Measurements from ENCODE around the gene CYP2D6.
"Not testable (repeated sequence)": the region's sequence is repeated elsewhere in the genome, so short reads cannot be mapped to it uniquely, and the experiment has no call there.

CYP2D6 gene

DNA sequence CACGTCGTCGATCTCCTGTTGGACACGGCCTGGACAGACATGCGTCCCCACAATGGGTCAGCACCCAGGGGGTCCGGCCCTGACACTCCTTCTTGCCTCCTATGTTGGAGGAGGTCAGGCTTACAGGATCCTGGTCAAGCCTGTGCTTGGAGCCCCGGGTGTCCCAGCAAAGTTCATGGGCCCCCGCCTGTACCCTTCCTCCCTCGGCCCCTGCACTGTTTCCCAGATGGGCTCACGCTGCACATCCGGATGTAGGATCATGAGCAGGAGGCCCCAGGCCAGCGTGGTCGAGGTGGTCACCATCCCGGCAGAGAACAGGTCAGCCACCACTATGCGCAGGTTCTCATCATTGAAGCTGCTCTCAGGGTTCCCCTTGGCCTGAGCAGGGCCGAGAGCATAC is 3.0 kb downstream of the CYP2D6 start:
- Histone ChIP-seq H3K4me1 (ENCODE audit: insufficient read depth, insufficient read length) (no peaks in the 10 kb centered on the region), H3K4me3 (ENCODE audit: insufficient read length, low read depth) (no peak overlapping the region), H3K27me3 (ENCODE audit: insufficient read depth, insufficient read length) (no peaks in the 10 kb centered on the region), H3K9me3 (ENCODE audit: insufficient read depth, low read length) (no peaks in the 10 kb centered on the region), H3K36me3 (ENCODE audit: insufficient read depth, insufficient read length, low read length) (no peaks in the 10 kb centered on the region), H3K9ac (ENCODE audit: insufficient read length, low read depth) (no peak overlapping the region)
- TF ChIP-seq SUZ12 (IDR thresholded peaks at IDR 0.05; ENCODE audit: extremely low read depth, insufficient read depth, insufficient read length): no peak
- DNase-seq (ENCODE audit: low read depth, low spot score): no peak

DNA sequence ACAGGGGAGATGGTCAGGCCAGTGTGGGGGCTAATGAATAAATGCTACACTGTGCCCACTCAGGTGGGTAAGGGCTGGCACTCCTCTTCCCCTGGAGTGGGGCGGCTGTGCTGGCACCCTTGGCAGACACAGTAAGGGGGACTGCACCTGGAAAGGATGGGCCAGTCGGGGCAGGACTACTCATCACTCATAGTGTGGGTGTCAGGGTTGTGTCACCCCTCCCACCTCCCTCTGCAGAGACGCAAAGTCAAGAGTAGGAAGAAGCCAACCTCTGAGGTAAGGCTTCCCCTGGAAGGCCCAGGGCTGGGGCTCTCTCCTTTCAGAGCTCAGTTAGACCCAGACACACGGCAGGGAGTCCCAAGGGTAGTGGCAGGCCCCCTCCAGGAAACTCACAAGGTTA is 7.1 kb downstream of the CYP2D6 start:
- not testable (repeated sequence) for H3K9ac ChIP-seq (ENCODE audit: insufficient read length, low read depth); H3K9me3 ChIP-seq (ENCODE audit: insufficient read depth, low read length); H3K27me3 ChIP-seq (ENCODE audit: insufficient read depth, insufficient read length); H3K4me1 ChIP-seq (ENCODE audit: insufficient read depth, insufficient read length); DNase-seq (ENCODE audit: low read depth, low spot score); H3K36me3 ChIP-seq (ENCODE audit: insufficient read depth, insufficient read length, low read length); H3K4me3 ChIP-seq (ENCODE audit: insufficient read length, low read depth)

DNA sequence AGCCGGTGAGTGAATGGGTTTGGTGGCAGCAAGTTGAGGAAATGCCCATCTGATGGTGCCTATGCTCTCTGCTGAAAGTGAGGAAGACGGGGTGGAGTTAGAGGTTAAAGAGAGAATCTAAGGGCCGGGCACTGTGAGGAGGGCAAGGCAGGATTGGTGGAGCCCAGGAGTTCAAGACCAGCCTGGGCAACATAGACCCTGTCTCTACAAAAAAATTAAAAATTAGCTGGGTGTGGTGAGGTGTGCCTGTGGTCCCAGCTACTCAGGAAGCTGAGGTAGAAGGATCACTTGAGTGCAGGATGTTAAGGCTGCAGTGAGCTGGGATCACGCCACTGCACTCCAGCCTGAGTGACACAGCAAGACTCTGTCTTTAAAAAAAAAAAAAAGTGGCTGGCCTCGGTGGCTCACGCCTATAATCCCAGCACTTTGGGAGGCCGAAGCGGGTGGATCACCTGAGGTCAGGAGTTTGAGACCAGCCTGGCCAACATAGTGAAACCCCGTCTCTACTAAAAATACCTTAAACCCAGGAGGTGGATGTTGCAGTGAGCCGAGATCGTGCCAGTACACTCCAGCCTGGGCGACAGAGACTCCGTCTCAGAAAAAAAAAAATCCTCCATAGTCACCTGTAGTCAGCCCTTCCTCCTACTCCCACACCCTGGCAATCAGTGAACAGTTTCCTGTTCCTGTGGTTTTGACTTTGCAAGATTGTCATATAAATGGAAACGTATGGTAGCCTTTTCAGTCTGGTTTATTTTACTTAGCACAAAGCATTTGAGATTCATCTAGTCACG is 10.2 kb downstream of the CYP2D6 start:
- H3K27me3 ChIP-seq (ENCODE audit: insufficient read depth, insufficient read length); H3K9ac ChIP-seq (ENCODE audit: insufficient read length, low read depth); H3K4me3 ChIP-seq (ENCODE audit: insufficient read length, low read depth); H3K4me1 ChIP-seq (ENCODE audit: insufficient read depth, insufficient read length); DNase-seq (ENCODE audit: low read depth, low spot score); H3K36me3 ChIP-seq (ENCODE audit: insufficient read depth, insufficient read length, low read length): not testable (repeated sequence)
- peaks cover 19% of the 10 kb centered on the region for H3K9me3 ChIP-seq (ENCODE audit: insufficient read depth, low read length)

DNA sequence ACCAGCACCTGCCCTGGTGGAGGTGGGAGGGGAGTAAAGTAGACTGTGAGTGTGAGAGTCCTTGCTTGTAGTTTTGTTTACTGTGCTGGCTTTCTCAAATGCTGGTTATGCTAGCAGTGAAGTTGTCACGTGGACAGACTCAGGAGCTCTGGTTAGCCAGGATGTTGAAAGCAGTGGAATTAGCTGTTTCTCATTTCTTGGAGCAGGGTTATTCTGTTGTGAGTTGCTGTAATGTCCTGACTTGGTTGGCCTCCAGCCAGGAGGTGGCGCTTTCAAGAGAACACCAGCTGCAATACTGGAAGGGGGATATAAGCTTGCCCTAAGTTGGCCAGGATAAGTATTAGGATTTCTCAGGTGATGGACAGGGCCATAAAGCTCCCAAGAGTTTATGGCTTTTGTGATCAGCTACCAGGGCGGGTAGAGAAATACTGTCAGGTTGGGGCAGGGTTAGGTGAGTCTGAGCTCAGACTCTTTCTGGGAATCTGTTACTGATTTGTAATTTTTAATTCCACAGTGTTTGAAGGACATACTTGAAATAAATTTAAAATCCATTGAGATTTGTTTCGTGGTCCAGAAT is 13.7 kb downstream of the CYP2D6 start:
- no peaks in the 10 kb centered on the region for H3K27me3 ChIP-seq (ENCODE audit: insufficient read depth, insufficient read length)
- no peak overlapping the region for H3K4me3 ChIP-seq (ENCODE audit: insufficient read length, low read depth)
- H3K4me1 ChIP-seq (ENCODE audit: insufficient read depth, insufficient read length): no peaks in the 10 kb centered on the region
- DNase-seq (ENCODE audit: low read depth, low spot score): no peak
- no peaks in the 10 kb centered on the region for H3K36me3 ChIP-seq (ENCODE audit: insufficient read depth, insufficient read length, low read length)
- peaks cover 37% of the 10 kb centered on the region for H3K9me3 ChIP-seq (ENCODE audit: insufficient read depth, low read length)
- TF ChIP-seq SUZ12 (IDR thresholded peaks at IDR 0.05; ENCODE audit: extremely low read depth, insufficient read depth, insufficient read length) (no peak), YY1 (IDR thresholded peaks at IDR 0.05; ENCODE audit: insufficient read depth, insufficient read length) (no peak), ZNF274 (IDR thresholded peaks at IDR 0.05; ENCODE audit: low read depth, low read length) (no peak)
- no peak overlapping the region for H3K9ac ChIP-seq (ENCODE audit: insufficient read length, low read depth)

DNA sequence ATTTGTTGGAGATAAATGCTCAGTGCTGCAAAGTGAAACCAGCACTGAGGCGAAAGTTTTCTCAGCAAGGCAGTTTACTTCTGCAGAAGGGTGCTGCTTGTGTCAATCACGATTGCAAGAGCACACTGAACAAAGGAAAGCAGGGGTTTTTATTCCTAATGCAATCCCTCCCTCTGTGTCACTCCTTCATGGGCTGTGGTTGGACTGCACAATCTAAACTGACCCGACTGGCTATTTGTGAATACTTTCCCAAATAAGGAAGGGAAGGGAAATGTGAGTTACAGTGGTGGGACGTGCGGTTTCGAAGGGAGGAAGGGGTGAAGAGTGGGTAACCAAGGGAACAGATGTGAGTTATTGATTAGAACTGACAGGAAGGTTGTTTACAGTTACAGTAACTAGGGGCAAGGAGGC is 15.2 kb downstream of the CYP2D6 start:
- not testable (repeated sequence) for H3K4me3 ChIP-seq (ENCODE audit: insufficient read length, low read depth); H3K36me3 ChIP-seq (ENCODE audit: insufficient read depth, insufficient read length, low read length); DNase-seq (ENCODE audit: low read depth, low spot score); H3K4me1 ChIP-seq (ENCODE audit: insufficient read depth, insufficient read length); H3K27me3 ChIP-seq (ENCODE audit: insufficient read depth, insufficient read length); H3K9ac ChIP-seq (ENCODE audit: insufficient read length, low read depth)
- peaks cover 37% of the 10 kb centered on the region for H3K9me3 ChIP-seq (ENCODE audit: insufficient read depth, low read length)

DNA sequence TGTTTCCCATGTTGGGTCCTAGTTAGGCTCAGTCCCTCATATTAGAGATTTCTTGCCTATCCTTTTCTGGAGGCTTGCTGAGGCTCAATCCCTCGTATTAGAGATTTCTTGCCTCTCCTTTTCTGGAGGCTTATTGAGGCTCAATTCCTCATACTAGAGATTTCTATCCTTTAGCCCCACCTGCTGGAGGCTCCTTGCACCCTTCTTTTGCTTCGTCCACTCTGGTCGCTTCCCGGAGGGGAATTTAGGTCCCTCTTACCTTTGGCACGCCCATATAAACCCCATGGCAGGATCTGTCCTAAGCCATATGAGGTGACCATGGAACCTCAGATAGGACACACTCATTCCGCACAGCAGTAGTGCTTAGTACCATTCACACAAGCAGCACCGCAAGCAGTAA is 15.9 kb downstream of the CYP2D6 start:
- H3K9ac ChIP-seq (ENCODE audit: insufficient read length, low read depth): no peak overlapping the region
- DNase-seq (ENCODE audit: low read depth, low spot score): no peak
- no peak for TF ChIP-seq SUZ12 (IDR thresholded peaks at IDR 0.05; ENCODE audit: extremely low read depth, insufficient read depth, insufficient read length)
- TF ChIP-seq ZNF274 (IDR thresholded peaks at IDR 0.05; ENCODE audit: low read depth, low read length): no peak
- TF ChIP-seq YY1 (IDR thresholded peaks at IDR 0.05; ENCODE audit: insufficient read depth, insufficient read length): no peak

DNA sequence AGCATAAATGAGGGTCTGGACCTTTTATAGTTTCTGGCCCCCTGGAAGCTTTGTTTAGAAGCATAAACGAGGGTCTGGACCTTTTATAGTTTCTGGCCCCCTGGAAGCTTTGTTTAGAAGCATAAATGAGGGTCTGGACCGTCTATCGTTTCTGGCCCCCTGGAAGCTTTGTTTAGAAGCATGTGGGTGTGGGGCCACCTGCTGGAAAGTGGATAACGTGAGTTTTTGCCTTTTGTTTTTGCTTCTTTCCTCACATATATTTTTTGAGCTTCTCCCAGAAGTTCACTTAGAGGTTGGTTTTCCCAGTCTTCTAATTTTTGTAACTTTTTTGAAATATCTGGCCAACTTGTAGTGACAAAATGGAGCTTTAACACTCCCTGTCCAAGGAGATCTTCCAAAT is 17.8 kb downstream of the CYP2D6 start:
- peaks cover 37% of the 10 kb centered on the region for H3K9me3 ChIP-seq (ENCODE audit: insufficient read depth, low read length)
- H3K4me1 ChIP-seq (ENCODE audit: insufficient read depth, insufficient read length); H3K4me3 ChIP-seq (ENCODE audit: insufficient read length, low read depth); DNase-seq (ENCODE audit: low read depth, low spot score); H3K9ac ChIP-seq (ENCODE audit: insufficient read length, low read depth); H3K36me3 ChIP-seq (ENCODE audit: insufficient read depth, insufficient read length, low read length); H3K27me3 ChIP-seq (ENCODE audit: insufficient read depth, insufficient read length): not testable (repeated sequence)

More for the DNA sequence above, 15.9 kb downstream of the CYP2D6 start:
- peaks cover 37% of the 10 kb centered on the region for H3K9me3 ChIP-seq (ENCODE audit: insufficient read depth, low read length)
- no peaks in the 10 kb centered on the region for H3K27me3 ChIP-seq (ENCODE audit: insufficient read depth, insufficient read length)
- no peaks in the 10 kb centered on the region for H3K36me3 ChIP-seq (ENCODE audit: insufficient read depth, insufficient read length, low read length)
- no peaks in the 10 kb centered on the region for H3K4me1 ChIP-seq (ENCODE audit: insufficient read depth, insufficient read length)
- no peak overlapping the region for H3K4me3 ChIP-seq (ENCODE audit: insufficient read length, low read depth)

DNA sequence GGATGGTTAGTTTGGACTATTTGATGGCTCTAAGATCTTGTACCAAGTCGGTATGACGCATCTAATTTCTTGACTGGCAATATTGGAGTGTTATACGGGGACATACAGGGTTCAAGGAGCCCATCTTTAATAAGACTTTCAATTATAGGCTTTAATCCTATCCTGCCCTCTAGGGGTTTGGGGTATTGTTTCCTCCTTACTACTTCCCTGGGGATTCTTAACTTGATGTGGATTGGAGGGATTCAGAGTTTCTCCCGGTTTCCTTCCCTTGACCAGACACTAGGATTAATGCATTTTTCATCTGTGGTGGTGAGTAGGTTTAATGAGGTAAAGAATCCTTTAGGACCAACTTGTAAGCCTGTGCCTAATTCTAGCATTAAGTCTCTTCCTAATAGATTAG is 18.8 kb downstream of the CYP2D6 start:
- no peak overlapping the region for H3K4me3 ChIP-seq (ENCODE audit: insufficient read length, low read depth)
- no peak overlapping the region for H3K9ac ChIP-seq (ENCODE audit: insufficient read length, low read depth)
- no peaks in the 10 kb centered on the region for H3K27me3 ChIP-seq (ENCODE audit: insufficient read depth, insufficient read length)
- H3K9me3 ChIP-seq (ENCODE audit: insufficient read depth, low read length): peaks cover 32% of the 10 kb centered on the region
- no peaks in the 10 kb centered on the region for H3K4me1 ChIP-seq (ENCODE audit: insufficient read depth, insufficient read length)
- no peak for DNase-seq (ENCODE audit: low read depth, low spot score)
- no peaks in the 10 kb centered on the region for H3K36me3 ChIP-seq (ENCODE audit: insufficient read depth, insufficient read length, low read length)
- TF ChIP-seq SUZ12 (IDR thresholded peaks at IDR 0.05; ENCODE audit: extremely low read depth, insufficient read depth, insufficient read length) (no peak), ZNF274 (IDR thresholded peaks at IDR 0.05; ENCODE audit: low read depth, low read length) (no peak), YY1 (IDR thresholded peaks at IDR 0.05; ENCODE audit: insufficient read depth, insufficient read length) (no peak)

All from NT2/D1 (cell line).